Naive B cell (primary cell): Measurements from ENCODE around the gene RPS2. TPM values are rescaled to one million over a fixed set of nuclear protein-coding genes. Genes with fewer than 3 reads are reported as not detected.
"Not testable (repeated sequence)": the region's sequence is repeated elsewhere in the genome, so short reads cannot be mapped to it uniquely, and the experiment has no call there.

Experiments
- ATAC-seq, 2 donors: fragments of 150-1000 bp; cut with Tn5 transposase; 2 replicates each; pipeline ENCODE4 v1.10.0; 2021; ENCODE audit warnings: low read depth in 2 of 2, mild to moderate bottlenecking in 2 of 2, moderate library complexity in 2 of 2
- DNase-seq: peaks from one replicate; pipeline ENCODE4 v3.0.0; 2022
- H3K27ac Mint-ChIP-seq, 6 donors: one replicate each; pipeline ENCODE4 v1.8.0; 2020 to 2022; ENCODE audit warnings: mild to moderate bottlenecking in 6 of 6, mixed read lengths in 6 of 6, moderate library complexity in 5 of 6, inconsistent platforms in 2 of 6
- H3K27me3 Mint-ChIP-seq, 3 donors: one replicate each; pipeline ENCODE4 v1.8.0; 2021 to 2022; ENCODE audit warnings: mixed read lengths in 3 of 3, mild to moderate bottlenecking in 1 of 3
- H3K36me3 Mint-ChIP-seq, 2 donors: one replicate each; pipeline ENCODE4 v1.8.0; 2020 to 2022; ENCODE audit warnings: mixed read lengths in 2 of 2, inconsistent platforms in 1 of 2, mild to moderate bottlenecking in 1 of 2
- H3K4me1 Mint-ChIP-seq, 3 donors: one replicate each; pipeline ENCODE4 v1.8.0; 2020 to 2022; ENCODE audit warnings: mixed read lengths in 3 of 3, inconsistent platforms in 1 of 3, mild to moderate bottlenecking in 1 of 3, moderate library complexity in 1 of 3
- H3K4me3 Mint-ChIP-seq, 8 donors: one replicate each; pipeline ENCODE4 v1.8.0; 2020 to 2022; ENCODE audit warnings: mild to moderate bottlenecking in 8 of 8, mixed read lengths in 8 of 8, moderate library complexity in 8 of 8, inconsistent platforms in 2 of 8
- H3K9me3 Mint-ChIP-seq, 7 donors: one replicate each; pipeline ENCODE4 v1.8.0; 2020 to 2022; ENCODE audit warnings: mixed read lengths in 7 of 7, mild to moderate bottlenecking in 5 of 7, inconsistent platforms in 2 of 7, moderate library complexity in 1 of 7
- polyA plus RNA-seq, 6 donors: library from polyadenylated mRNA; unstranded; fragments of 300-500 nt; fragmentation: Illumina TruSeq; gene quantifications; one replicate each; pipeline ENCODE4 v1.2.3, GENCODE V29; 2021; ENCODE audit warnings: low read depth in 6 of 6

Gene RPS2
- polyA plus RNA-seq, 6 donors from 2014 or later, result 5,355 to 7,267 (median 6,090) TPM

DNA sequence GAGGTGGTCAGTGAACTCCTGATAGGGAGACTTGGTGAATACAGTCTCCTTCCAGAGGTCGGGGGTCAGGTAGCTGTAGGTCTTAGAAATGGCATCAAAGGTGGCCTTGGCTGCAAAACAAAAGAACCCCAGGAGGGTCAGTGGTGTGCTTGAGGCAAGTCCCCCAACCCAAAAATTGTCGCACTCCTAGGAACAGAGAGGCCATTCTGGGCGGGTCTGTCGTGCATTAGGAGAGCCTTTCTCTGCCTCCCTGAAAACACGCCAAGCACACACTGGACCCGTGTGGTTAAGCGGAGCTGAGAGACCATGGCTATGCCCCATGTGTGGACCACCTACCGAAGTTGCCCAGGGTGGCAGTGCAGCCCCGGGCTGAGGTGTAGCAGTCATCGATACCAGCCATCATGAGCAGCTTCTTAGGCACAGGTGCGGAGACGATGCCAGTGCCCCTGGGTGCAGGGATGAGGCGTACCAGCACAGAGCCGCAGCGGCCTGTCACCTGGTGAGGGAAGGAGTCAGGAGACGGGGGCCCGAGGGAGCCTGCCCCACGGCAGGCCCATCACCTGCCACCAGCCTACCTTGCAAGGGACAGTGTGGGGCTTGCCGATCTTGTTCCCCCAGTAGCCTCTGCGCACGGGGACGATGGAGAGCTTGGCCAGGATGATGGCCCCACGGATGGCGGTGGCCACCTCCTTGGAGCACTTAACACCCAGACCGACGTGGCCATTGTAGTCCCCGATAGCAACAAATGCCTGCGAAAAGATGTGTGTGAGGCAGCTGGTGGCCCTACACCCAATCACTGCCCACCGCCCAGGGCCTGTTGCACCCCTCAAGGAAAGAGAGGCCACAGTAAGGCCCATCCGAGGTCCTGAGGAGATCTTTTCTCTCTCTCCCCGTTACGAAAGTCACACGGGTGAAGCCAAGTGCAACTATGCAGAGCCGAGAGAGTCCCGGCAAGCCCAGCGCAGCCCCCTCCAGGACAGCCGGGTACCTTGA lies 2.2 kb downstream of the RPS2 start:
- peaks cover 29 to 47% (median 45%) of the 10 kb centered on the region in 3 donors for H3K4me1 Mint-ChIP-seq
- H3K4me3 Mint-ChIP-seq, result peak overlapping the region; percentile 24 to 96 (median 94)
- ATAC-seq, DNase-seq, H3K27me3 Mint-ChIP-seq, H3K36me3 Mint-ChIP-seq, H3K9me3 Mint-ChIP-seq: not testable (repeated sequence)
- H3K27ac Mint-ChIP-seq, result peak overlapping the region in 4 of 6 donors; percentile 37 to 98 (median 76)

DNA sequence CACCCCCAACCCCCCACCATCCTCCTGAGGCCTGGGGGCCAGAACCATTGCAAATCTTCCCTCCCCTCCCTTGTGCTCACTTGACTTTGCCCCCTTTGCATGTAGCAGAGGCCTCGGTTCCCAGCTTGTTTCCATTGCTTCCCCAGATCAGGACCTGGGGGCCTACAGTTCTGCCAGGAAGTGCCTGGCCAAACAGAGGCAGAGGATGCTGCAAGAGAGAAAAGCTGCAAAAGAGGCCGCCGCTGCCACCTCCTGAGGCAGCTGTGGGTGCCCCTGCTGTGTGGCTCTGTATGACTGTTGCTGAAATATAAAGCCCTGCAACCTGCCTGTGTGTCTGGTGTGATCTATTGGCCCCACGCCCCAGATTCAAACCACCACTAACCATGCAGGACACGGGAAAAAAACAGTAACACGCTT lies 3.0 kb downstream of the RPS2 start:
- peak overlapping the region in 1 of 6 donors; percentile 98 for H3K27ac Mint-ChIP-seq
- peaks cover 0 to 2% (median 0%) of the 10 kb centered on the region in 7 donors for H3K9me3 Mint-ChIP-seq
- peaks cover 29 to 47% (median 47%) of the 10 kb centered on the region in 3 donors for H3K4me1 Mint-ChIP-seq
- H3K27me3 Mint-ChIP-seq, result peaks cover 0 to 2% (median 0%) of the 10 kb centered on the region in 3 donors
- peak overlapping the region in 7 of 8 donors; percentile 8 to 96 (median 64) for H3K4me3 Mint-ChIP-seq
- ATAC-seq, result no peak
- no peak for DNase-seq
- peaks cover 5 to 8% of the 10 kb centered on the region in 2 donors for H3K36me3 Mint-ChIP-seq

DNA sequence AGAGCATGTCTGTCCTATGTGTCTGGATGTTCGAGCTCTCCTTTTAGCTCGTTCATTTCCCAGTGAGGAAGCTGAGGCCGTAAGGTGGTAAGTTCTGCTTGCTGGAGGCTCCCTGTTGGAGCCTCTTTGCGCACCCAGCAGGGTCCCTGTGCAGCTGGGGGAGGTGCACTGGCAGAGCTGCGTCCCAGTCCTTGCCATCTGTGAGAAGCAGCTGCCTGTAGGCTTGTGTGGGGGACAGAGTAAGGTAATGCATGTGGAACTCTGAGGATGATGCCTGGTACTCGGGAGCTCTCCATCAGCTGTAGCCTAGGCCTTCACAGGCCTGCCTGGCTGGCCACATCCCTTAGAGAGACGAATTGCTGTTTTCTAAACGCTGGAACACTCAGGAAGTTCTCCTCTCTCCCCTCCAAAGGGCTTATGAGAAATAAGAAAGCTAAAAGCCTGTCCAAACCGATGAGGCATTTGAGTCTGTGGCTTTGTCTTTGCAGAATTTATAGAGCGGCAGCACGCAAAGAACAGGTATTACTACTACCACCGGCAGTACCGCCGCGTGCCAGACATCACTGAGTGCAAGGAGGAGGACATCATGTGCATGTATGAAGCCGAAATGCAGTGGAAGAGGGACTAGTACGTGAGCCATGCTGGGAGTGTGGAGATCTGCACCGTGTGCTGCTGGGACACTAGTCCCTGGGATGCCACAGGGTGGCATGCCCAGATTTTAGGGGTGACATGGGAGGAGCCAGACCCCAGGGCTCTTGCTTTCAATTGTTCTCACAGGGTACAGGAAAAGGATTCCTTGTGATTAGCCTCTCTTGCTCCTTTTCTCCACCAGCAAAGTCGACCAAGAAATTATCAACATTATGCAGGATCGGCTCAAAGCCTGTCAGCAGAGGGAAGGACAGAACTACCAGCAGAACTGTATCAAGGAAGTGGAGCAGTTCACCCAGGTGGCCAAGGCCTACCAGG lies 3.7 kb downstream of the RPS2 start:
- Mint-ChIP-seq H3K4me1 (peaks cover 29 to 47% (median 46%) of the 10 kb centered on the region in 3 donors), H3K27me3 (peaks cover 0 to 4% (median 0%) of the 10 kb centered on the region in 3 donors), H3K36me3 (peaks cover 5 to 8% of the 10 kb centered on the region in 2 donors), H3K27ac (peak overlapping the region in 5 of 6 donors; percentile 71 to 98 (median 89)), H3K9me3 (peaks cover 0 to 2% (median 0%) of the 10 kb centered on the region in 7 donors), H3K4me3 (peak overlapping the region; percentile 86 to 96 (median 90))
- DNase-seq (no peak), ATAC-seq (no peak)

GRCh38 chr16:1959269-1960039 lies 5.2 kb downstream of the RPS2 start, which contains the start of gene NDUFB10:
Gene NDUFB10, plus strand, starts transcription at chr16:1959538. Its CDS starts 87 bp downstream, at chr16:1959625.
- H3K36me3 Mint-ChIP-seq, result peaks cover 5 to 8% of the 10 kb centered on the region in 2 donors
- DNase-seq (peak; percentile 91), ATAC-seq (peak; percentile 89 to 94)
- peak within 1 kb of the TSS; percentile 86 to 96 (median 90) for H3K4me3 Mint-ChIP-seq
- peaks cover 0 to 4% (median 0%) of the 10 kb centered on the region in 3 donors for H3K27me3 Mint-ChIP-seq
- H3K4me1 Mint-ChIP-seq, result peaks cover 25 to 37% (median 34%) of the 10 kb centered on the region in 3 donors
- H3K9me3 Mint-ChIP-seq, result peaks cover 0 to 2% (median 0%) of the 10 kb centered on the region in 7 donors
- peak within 1 kb of the TSS; percentile 72 to 98 (median 88) for H3K27ac Mint-ChIP-seq

GRCh38 chr16:1958715-1959268 lies 5.8 kb downstream of the RPS2 start:
- peak; percentile 4 to 19 for ATAC-seq
- peaks cover 0 to 2% (median 0%) of the 10 kb centered on the region in 7 donors for H3K9me3 Mint-ChIP-seq
- H3K27me3 Mint-ChIP-seq, result peaks cover 0 to 4% (median 0%) of the 10 kb centered on the region in 3 donors
- H3K4me3 Mint-ChIP-seq, result peak overlapping the region; percentile 9 to 96 (median 88)
- peak overlapping the region in 2 of 6 donors; percentile 86 to 98 for H3K27ac Mint-ChIP-seq
- peaks cover 3 to 6% of the 10 kb centered on the region in 2 donors for H3K36me3 Mint-ChIP-seq
- H3K4me1 Mint-ChIP-seq, result peaks cover 21 to 32% (median 27%) of the 10 kb centered on the region in 3 donors
- DNase-seq, result no peak

- not testable (repeated sequence) for ATAC-seq, H3K36me3 Mint-ChIP-seq, H3K9me3 Mint-ChIP-seq, H3K27ac Mint-ChIP-seq, DNase-seq, H3K27me3 Mint-ChIP-seq
- Mint-ChIP-seq H3K4me1 (peaks cover 16 to 25% (median 21%) of the 10 kb centered on the region in 3 donors), H3K4me3 (peak overlapping the region in 1 of 8 donors; percentile 12)
Measured at GRCh38 chr16:1958143-1958491, 6.5 kb downstream of the RPS2 start.

- H3K4me1 Mint-ChIP-seq, result peaks cover 16 to 22% (median 17%) of the 10 kb centered on the region in 3 donors
- DNase-seq, result not testable (repeated sequence)
- peak overlapping the region in 1 of 8 donors; percentile 12 for H3K4me3 Mint-ChIP-seq
Measured at GRCh38 chr16:1957434-1958142, 7.0 kb downstream of the RPS2 start.

DNA sequence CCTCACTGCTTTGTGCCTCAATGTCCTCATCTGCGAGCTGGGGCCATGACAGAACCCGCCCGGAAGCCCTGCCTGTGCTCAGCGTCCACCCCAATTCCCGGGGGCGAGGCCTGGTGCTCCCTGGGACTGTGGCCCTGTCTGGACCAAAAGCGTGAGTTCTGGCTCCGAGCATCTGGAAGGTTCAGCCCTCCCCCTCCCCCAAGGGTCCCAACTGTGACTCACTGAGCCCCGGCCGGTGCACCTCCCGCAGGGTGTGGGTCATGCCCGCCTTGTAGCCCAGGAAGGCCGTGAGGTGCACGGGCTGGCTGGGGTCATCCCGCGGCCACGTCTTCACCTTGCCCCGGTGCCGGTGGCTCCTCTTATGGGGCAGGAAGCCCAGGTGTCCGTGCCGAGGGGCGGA lies 10.9 kb downstream of the RPS2 start:
- DNase-seq (no peak), ATAC-seq (no peak)
- Mint-ChIP-seq H3K9me3 (no peaks in the 10 kb centered on the region), H3K27ac (no peak overlapping the region), H3K4me3 (no peak overlapping the region), H3K4me1 (peaks cover 0 to 2% (median 0%) of the 10 kb centered on the region in 3 donors), H3K27me3 (peaks cover 0 to 16% (median 0%) of the 10 kb centered on the region in 3 donors), H3K36me3 (no peaks in the 10 kb centered on the region)

More at GRCh38 chr16:1957434-1958142, 7.0 kb downstream of the RPS2 start:
- ATAC-seq, H3K27me3 Mint-ChIP-seq, H3K27ac Mint-ChIP-seq, H3K9me3 Mint-ChIP-seq, H3K36me3 Mint-ChIP-seq: not testable (repeated sequence)

DNA sequence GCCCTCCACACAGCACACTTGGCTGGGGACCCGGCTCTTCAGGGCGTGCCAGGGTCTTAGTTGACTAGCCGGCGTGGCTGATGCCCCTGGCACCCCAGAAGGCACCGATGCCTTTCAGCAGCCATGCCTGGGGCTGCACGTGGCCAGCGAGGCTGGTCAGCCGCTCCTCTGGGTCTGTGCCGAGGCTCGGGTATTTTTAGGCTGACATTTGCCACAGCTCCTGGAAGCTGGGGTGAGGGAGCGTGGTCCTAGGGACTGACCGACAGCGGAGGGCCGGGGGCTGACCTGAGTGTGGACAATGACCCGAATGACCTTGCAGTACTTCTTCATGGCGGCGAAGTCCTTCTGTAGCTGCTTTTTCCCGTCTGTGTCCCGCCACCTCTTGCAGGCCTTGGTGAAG lies 14.1 kb downstream of the RPS2 start:
- H3K27me3 Mint-ChIP-seq, result peaks cover 0 to 12% (median 0%) of the 10 kb centered on the region in 3 donors
- no peak overlapping the region for H3K4me3 Mint-ChIP-seq
- H3K4me1 Mint-ChIP-seq, result no peaks in the 10 kb centered on the region
- no peak for ATAC-seq
- no peaks in the 10 kb centered on the region for H3K9me3 Mint-ChIP-seq
- H3K27ac Mint-ChIP-seq, result peak overlapping the region in 1 of 6 donors; percentile 33
- H3K36me3 Mint-ChIP-seq, result no peaks in the 10 kb centered on the region
- no peak for DNase-seq

- Mint-ChIP-seq H3K36me3 (no peaks in the 10 kb centered on the region), H3K27ac (no peak overlapping the region), H3K9me3 (no peaks in the 10 kb centered on the region), H3K27me3 (peaks cover 0 to 12% (median 0%) of the 10 kb centered on the region in 3 donors), H3K4me3 (no peak overlapping the region), H3K4me1 (no peaks in the 10 kb centered on the region)
- ATAC-seq, result no peak
- no peak for DNase-seq
Measured at GRCh38 chr16:1950047-1950446, 14.6 kb downstream of the RPS2 start.

GRCh38 chr16:1949507-1949906 lies 15.1 kb downstream of the RPS2 start:
- Mint-ChIP-seq H3K27ac (no peak overlapping the region), H3K9me3 (no peaks in the 10 kb centered on the region), H3K36me3 (no peaks in the 10 kb centered on the region), H3K27me3 (peaks cover 0 to 12% (median 0%) of the 10 kb centered on the region in 3 donors), H3K4me3 (peak overlapping the region in 1 of 8 donors; percentile 33), H3K4me1 (peaks cover 0 to 1% (median 0%) of the 10 kb centered on the region in 3 donors)
- ATAC-seq (no peak), DNase-seq (no peak)
